DMS153 treated with DMSO at 0.1 percent for 48 hours (cell line): ENCODE results near the gene PGS1.

Experiments used
- DNase-seq: peaks from one replicate; lab custom pipeline; 2025; ENCODE audit not compliant: unreplicated experiment; lab: John Stamatoyannopoulos, UW

PGS1 gene

DNA sequence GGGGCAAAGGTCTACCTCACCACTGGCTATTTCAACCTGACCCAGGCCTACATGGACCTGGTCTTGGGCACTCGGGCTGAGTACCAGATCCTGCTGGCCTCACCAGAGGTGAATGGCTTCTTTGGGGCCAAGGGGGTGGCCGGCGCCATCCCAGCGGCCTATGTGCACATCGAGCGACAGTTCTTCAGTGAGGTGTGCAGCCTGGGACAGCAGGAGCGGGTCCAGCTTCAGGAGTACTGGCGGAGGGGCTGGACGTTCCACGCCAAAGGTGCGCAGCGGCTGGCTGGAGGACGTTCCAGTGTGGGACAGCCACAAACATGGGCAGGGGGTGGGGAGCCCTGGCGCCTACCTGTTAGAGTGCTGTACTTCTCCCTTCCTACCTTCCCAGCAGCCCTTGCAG lies 25.4 kb downstream of the PGS1 start:
- DNase-seq, result no peak

DNA sequence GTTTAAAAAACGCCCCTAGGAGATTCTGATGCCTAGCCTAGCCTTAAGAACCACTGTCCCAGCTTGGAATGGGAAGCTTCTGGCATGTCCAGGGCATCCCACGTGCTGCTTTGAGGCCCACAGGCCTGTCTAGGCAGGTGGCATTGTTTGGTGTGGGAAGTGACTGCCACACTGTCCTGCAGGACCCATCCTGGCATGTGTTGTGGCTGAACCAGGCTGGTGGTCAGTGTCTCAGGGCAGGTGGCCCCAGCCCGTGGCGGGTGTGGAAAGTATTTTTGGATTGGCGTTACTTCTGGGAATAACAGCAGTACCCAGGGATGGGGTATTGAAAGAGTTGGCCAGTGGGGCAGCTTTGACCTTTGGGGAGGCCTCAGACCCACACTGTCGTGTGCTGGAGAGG lies 27.9 kb downstream of the PGS1 start:
- no peak for DNase-seq

DNA sequence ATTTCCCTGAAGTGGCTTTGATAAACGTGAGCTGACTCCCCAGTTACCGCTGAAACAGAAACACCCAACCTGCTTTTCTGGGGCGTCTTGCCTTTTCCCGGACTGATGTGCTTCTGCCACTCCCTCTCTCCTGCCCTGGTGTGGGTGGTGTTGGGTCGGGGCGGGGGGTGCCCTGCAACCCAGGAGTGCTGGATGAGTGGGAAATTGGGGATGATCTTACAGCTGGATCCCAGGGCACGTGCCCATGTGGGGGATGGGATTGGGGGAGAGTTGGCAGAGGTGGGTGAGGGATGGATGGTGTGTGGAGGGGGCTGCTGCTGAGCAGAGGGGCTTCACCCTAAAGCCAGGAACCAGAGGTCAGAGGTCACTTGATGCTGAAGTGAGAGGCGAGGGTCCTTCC lies 28.5 kb downstream of the PGS1 start:
- no peak for DNase-seq

DNA sequence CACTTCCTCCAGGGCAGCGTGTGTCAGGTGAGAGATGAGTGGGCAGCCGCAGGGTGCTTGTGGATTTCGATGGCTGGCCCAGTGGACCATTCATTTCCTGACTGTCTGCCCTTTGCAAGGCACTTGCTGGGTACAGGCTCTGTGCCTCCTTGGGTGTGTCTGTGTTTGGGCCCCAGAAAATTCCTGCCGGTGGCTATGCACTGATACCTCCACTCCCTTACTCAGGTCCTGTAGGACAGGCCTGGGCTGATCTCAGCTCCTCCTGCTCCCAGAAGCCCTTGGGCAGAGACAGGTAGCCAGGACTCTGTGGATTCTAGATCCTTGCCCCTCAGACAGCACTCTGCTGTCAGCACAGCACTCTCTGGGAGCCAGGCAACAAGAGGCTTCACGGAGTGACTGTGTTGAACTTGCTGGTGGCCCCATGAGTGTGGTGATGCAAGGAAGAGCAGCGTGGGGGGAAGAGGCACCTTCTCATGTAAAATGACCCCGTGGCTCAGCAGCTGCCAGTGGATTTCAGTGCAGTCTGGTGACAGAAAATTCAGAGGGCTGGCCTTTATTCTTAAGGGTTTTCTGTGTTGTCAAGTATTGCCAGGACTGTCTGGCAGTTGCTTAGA lies 29.0 kb downstream of the PGS1 start:
- DNase-seq, result no peak

DNA sequence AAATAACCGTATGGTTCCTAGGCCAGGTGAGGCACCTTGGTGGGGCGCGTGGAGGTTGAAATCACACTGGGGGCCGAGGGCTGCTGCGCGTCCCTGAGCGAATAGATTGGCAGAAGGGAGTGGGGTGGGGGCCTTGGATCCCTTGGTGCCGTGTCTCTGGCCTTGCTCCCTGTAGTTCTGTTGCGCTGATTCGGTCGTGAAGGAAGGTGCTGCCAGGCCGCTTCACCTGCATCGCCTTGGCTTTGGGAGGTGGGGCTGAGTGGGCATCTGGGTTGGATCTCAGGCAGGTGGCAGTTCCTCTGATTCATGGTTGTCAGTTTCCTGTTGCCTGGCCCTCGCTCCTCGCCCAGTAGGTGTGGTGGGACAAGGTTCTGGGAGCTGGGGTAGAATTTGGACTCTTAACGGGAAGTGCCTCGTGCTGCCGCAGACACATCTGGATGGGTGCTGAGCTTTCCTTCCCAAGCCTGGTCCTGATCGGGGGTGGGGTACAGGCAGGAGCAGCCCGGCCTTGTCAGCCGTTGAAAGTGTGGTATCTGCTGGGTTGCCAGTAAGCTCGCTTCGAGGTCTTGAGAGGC lies 30.1 kb downstream of the PGS1 start:
- DNase-seq, result no peak

DNA sequence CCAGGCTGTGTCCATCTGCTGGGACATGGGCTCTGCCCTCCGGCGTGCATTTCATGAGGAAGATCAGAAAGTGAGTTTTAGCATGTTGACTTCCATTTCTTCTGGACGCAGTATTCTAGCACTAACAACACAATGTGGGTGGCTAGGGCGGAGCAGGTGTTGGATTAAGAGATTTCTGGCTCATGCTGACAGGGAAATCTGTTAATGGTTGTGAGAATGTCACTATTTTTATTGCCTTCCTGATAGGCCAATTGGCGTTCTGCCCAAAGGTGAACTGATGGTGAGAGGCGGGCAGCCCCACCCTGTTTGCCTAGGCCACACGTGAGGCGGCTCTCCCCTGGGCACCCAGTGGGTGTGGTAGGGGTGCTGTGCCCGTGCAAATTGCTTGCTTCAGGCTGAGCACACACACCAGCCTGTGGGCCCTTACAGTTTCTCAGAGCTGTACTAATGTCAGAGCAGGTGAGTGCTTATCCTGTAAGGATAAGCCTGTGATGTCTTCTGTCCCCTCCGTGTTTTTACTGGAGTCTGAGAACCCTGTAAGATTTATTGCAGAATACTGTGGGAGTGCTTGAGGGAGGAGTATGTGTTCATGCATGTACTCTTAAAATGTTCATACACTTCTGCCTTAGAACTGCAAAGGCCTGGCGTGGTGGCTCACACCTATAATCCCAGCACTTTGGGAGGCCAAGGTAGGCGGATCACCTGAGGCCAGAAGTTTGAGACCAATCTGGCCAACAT lies 30.9 kb downstream of the PGS1 start:
- DNase-seq, result peak; percentile 95

DNA sequence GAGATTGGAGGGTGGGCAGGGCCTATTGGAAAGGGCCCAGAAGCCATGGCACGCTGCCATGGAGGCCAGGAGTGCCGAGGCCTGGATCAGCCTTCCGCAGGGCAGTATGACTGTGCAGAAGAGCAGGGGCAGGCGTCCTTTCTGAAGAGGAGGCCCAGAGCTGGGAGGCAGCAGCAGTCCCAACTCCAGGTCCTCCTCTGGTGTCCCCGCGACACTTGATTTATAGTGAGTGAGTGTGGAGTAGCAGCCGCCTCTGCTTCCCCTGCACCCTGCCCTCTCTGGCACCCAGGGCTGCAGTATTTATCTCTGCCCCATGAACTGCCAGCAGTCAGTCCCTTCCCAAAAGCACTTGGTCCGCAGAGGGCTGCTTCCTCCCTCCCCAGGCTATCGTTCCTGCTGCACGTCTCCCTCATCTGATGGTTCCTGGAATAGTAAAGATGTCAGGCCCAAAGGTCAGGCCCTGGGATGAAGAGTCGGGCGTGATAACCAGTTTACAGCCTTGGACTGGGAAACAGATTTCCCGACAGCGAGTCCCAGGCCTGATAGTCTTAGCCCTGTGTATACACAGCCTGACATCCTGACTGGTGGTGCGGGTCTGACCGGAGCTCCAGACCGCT lies 32.9 kb downstream of the PGS1 start:
- DNase-seq, result no peak

DNA sequence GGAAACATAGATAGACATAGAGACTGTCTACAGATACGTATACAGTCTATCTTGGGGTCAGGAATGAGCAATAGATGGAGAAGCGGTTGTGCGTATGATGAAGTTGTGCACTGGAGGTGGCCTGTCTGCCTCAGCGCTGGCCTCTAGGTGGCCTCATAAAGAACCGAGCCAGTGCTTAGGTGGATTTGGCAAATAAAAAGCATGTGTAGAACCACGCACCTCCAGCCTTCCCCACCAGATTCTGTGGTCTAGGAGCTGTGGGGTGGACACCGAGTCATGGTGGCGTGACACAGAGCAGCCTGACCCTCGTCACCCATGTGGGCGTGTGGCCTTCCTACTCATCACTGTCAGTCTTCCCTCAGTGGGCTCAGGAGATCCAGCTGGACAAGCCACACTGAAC lies 34.0 kb downstream of the PGS1 start:
- DNase-seq, result no peak

DNA sequence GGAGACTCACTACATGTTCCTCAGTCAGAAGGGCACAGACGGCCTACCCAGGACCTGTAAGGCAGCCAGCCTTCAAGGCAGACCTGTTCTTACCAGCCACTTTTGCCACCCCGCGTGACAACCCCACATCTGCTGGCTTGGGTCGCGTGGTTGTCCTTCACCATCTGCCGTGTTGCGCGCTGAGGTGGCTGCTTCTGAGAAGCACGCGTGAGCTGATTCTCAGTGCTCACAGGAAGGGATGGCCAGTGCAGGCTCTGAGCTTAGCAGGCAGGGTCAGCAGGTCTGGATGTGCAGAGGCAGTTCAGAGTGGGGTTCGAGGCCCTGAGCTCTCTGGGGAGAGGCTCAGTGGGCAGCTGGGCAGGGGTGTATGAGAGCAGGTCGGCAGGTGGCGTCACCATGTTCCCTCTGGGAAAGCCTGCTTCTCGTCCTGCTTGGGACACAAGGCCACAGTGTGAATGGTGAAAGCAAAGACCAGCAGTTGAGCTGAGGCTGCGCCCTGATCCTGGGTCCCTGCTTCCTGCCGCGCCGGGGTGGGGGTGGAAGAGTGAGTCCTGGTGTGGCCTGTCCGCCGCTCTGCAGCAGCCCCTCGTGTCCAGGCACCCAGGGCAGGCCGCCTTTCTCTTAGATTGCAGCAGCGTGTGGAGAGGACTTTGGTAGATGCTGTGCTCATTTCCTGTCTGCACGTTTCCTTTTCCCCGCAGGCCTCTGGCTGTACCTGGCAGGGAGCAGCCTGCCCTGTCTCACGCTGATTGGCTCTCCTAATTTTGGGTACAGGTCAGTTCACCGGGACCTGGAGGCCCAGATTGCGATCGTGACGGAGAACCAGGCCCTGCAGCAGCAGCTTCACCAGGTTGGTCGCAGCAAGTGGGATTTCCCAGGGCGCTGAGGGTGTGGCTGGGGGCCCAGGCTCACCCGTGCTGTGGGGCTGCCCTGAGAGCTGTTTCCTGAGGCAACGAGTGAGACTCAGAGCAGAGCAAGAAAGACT lies 36.0 kb downstream of the PGS1 start:
- DNase-seq, result no peak

DNA sequence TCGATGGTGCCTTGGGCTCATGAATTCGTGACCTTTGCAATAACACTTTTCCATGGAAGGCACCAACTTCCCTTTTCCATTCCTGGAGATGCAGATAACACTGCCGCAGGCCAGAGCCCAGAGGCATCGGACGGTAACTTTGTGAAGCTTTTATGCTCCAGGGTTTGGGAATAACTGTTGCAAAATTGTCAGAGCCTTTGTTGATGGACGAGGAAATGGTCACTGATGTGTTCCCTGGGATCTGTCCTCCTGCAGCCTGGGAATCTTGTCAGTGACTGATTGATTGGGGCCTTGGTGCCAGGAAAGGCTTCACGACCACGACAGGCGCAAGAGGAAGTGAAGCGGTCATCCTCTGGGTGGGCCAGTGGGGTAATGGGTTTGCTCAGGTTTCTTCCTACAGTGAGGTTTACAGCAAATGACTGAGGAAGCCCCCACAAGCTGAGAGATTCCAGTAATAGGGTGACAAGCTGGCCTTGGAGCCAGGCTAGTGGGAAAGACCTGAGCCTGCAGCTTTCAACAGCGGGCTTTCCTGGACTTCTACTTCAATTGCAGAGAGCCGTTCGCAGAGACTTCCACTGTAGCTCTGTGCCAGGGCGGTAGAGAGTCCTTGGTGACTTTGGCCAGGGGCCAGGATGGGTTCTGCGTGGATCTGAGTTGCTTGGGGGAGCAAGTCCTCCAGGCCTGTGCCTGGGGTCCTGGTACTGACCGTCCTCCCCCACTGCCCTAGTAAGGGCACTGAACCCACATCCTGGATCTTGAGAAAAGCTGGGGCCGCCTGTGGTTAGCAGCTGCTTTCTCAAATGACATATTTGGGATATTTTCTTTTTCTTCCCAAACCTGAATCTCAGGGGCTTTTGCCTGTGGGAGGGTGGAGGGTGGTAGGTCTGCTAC lies 37.6 kb downstream of the PGS1 start:
- peak; percentile 11 for DNase-seq

DNA sequence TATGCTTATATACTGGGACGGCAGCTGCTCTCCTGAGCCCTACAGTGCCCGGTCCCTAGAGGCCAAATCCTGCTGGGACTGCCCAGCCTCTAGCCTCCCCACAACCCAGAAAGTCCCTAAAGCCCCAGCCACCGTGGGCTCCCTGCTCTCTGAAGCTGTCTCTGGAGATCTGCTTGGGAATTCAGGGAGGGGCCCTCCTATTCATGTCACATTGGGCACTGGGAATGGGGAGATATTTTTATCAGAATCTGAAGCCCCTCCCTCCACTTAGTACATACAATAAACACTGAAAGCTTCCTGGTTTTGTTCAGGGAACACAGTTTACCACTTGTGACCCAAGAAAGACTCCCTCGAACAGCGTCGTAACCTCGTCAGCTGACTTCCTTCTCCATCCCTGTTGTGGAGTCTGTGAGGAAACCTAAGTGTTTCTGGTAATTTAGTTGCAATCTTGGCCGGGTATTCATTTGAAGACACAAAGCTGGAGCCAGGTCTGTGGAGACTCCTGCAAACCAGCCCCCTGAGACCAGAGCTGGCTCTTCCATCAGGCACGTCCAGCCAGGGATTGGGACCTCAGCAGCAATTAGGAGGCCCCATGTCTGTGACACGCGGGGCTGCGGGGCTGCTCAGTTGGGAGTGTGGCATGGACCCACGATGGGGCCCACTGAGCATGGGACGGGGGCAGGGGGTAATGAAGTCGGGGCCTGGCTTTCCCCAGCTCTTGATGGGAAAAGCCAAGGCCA lies 38.5 kb downstream of the PGS1 start:
- peak; percentile 35 for DNase-seq

DNA sequence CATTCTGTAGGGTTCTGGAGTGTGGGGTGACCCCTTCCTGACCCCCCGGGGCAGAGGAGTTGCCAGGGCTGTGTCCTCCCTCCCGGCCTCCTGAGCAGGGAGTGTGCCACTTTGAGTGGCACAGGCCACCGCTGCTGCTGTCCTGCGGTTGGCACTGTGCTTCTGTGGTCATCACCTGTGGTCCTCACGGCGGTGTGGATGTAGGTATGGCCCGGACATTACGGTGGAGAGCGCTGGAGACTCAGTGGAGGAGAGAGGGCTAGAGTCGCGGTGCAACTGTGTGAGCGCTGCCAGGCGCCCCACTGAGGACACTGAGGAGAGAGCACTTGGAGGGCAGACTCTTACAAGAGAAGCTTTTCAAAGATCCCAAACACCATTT lies 39.1 kb downstream of the PGS1 start:
- DNase-seq, result no peak

DNA sequence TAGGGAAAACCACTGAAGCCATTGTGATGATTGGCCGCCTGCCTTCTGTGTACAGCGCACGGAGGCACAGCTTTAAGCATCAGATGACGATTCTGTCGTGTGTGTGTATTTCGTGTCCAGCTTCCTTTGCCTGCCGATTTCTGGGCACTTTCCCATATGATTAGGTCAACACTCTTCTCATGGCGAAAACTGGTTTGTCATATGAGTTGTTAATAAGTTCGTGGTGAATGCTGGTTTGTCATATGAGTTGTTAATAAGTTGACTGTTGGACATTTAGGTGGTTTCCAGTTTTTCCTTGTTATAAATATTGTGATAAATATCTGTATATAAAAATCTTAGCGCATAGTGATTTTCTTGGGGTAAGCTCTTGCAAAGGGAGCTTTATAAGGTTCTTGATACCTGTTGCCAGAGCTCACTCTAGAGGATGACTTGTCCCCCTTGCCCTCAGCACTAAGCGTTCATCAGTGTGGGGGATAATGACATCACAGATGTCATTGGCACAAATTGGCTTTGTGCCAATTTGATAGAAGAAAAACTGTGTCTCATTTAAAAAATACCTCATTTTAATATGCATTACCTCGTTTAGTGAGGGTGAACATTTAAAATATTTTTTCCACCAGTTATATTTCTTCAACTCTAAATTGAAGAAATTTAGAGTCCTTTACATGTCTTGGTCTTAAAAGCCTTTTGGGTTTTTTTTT lies 40.0 kb downstream of the PGS1 start:
- no peak for DNase-seq

DNA sequence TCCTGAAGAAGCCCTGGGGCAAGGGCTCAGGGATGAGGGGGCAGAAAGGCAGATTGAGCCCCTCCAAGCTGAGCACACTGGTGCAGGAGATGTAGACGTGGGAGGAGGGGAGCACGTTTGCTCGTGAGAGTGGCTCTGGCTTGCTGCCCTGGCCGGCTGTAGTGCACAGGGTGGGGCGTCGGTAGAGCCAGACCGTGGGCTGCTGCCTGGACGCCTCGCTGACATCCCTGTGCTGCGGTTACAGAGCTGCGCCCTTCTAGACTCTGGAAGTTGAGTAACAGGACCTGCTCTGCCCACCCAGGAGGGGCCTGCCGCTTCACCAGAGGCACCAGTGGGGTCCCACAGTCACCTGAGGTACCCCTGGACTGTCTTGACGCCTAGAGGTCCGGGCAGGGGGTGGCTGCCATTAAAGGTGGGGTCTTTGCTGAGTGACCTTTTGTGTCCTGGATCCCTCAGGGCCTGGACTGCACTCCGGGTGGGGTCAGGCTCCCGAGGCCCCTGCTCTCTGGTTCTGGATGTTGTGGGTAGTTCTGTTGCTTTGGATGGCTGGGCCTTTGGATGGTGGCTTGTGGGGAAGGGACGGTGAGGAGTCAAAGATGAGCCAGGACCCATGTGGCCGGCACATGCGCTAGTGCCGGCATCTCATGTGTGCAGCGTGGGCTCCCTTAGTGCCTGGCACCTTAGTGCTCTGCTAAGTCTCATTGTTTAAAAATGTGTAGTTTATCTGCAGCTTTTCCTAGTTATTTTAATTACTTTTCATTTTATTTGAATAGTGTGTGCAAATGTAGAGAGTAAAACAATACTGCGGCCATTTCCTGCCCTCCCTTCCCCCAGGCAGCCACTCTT lies 41.7 kb downstream of the PGS1 start:
- DNase-seq, result no peak

DNA sequence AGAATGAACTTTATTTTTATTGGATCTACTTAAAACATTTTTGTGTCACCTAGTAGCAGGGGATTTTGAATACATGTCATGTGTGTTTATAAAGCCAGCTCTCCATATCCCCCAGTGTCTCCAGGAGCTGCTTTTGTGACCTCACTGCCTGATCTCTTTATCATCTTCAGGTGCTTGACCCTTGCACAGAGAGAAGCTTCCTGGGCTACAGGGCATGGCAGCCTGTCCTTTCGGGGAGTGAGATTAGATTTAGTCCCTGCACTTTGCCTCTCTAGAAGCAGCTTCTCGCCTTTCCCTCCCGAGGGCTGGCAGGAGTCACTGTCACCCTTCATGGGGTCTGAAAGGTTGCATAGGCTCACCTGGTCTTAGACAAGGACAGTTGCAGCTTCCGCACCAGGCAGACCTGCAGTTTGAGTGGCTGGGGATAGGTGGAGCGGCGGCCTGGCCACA lies 42.7 kb downstream of the PGS1 start:
- no peak for DNase-seq

DNA sequence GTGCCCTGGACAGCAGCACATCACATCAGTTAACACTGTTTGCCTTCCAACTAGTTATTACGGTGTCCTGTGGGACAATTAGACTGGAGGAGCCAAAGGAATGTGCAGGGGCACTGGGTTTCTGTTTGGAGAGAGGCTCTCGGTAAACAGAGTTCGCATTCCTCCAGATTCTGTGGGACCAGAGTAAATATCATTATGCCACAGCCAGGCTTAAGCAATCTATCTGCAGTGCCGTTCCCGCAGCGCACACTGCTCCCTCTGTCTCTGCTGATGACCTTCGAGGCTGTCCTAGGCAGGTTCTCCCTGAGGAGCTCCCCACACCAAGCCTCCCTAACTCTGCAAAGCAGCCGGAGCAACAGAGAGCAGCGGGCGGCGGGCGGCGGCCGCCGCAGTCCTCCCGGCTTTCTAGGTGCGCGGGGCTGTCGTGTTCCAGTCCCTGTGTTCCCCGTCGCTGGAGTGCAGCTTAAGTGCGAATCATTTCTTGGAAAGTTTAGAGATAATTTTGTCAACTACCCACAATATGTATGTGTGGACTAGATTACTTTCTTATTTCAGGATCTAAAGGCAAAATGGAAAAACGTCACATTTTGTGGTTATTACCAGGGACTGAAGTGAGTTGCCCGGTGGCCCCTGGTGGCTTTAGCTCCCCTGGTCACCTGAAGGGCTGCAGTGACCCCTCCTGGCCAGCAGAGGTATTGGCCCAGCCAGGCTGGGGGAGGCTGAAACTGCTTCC lies 43.3 kb downstream of the PGS1 start:
- DNase-seq, result peak; percentile 19

DNA sequence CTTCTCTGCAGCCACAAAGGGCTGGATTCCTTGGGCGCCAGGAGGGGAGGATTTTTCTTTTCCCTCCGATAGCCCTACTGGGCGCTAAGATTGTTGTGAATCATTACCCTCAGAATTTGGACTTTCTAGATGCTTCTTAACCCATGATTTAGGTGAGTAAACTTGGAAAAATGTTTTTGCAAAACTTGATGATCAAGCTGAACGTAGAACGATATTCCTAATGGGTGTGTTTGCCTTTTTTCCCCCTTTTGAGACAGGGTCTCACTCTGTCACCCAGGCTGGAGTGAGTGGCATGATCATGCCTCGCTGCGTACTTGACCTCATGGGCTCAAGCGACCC lies 43.8 kb downstream of the PGS1 start:
- DNase-seq, result no peak
